ENCODE data around the gene HIGD1B. TPM values are rescaled to one million over a fixed set of nuclear protein-coding genes. Genes with fewer than 3 reads are reported as not detected.

HIGD1B gene
- total RNA-seq, 1 donor from 2014 or later: not detected

- no peak for TF ChIP-seq CTCF (conservative IDR thresholded peaks at IDR 0.05)
- Mint-ChIP-seq H3K9me3 (no peaks in the 10 kb centered on the region), H3K27ac (ENCODE audit: unreplicated experiment) (no peak overlapping the region), H3K4me1 (peaks cover 25% of the 10 kb centered on the region), H3K36me3 (ENCODE audit: low read depth) (no peaks in the 10 kb centered on the region), H3K27me3 (ENCODE audit: low read depth) (no peaks in the 10 kb centered on the region), H3K4me3 (peak overlapping the region; percentile 12)
- DNase-seq (ENCODE audit: low read depth, low spot score): no peak
These were observed 6.7 kb upstream of the HIGD1B start for GRCh38 chr17:44840936-44841335.

GRCh38 chr17:44842748-44843147, 4.9 kb upstream of the HIGD1B start:
- no peaks in the 10 kb centered on the region for H3K36me3 Mint-ChIP-seq (ENCODE audit: low read depth)
- no peak overlapping the region for H3K27ac Mint-ChIP-seq (ENCODE audit: unreplicated experiment)
- DNase-seq (ENCODE audit: low read depth, low spot score): no peak
- no peaks in the 10 kb centered on the region for H3K9me3 Mint-ChIP-seq
- peak overlapping the region; percentile 72 for H3K4me3 Mint-ChIP-seq
- no peak for TF ChIP-seq CTCF (conservative IDR thresholded peaks at IDR 0.05)
- no peaks in the 10 kb centered on the region for H3K27me3 Mint-ChIP-seq (ENCODE audit: low read depth)
- H3K4me1 Mint-ChIP-seq: peaks cover 25% of the 10 kb centered on the region

- Mint-ChIP-seq H3K36me3 (ENCODE audit: low read depth) (no peaks in the 10 kb centered on the region), H3K27ac (ENCODE audit: unreplicated experiment) (peak overlapping the region; percentile 67), H3K9me3 (no peaks in the 10 kb centered on the region), H3K4me3 (no peak overlapping the region), H3K4me1 (peaks cover 25% of the 10 kb centered on the region), H3K27me3 (ENCODE audit: low read depth) (no peaks in the 10 kb centered on the region)
- DNase-seq (ENCODE audit: low read depth, low spot score): no peak
- TF ChIP-seq CTCF (conservative IDR thresholded peaks at IDR 0.05): no peak
These were observed 3.3 kb upstream of the HIGD1B start for GRCh38 chr17:44844390-44844830.

GRCh38 chr17:44846206-44846605, 1.5 kb upstream of the HIGD1B start:
- peaks cover 20% of the 10 kb centered on the region for H3K4me1 Mint-ChIP-seq
- TF ChIP-seq CTCF (conservative IDR thresholded peaks at IDR 0.05): no peak
- H3K27me3 Mint-ChIP-seq (ENCODE audit: low read depth): no peaks in the 10 kb centered on the region
- no peaks in the 10 kb centered on the region for H3K9me3 Mint-ChIP-seq
- no peak overlapping the region for H3K4me3 Mint-ChIP-seq
- peak overlapping the region; percentile 57 for H3K27ac Mint-ChIP-seq (ENCODE audit: unreplicated experiment)
- DNase-seq (ENCODE audit: low read depth, low spot score): no peak
- peaks cover 5% of the 10 kb centered on the region for H3K36me3 Mint-ChIP-seq (ENCODE audit: low read depth)

GRCh38 chr17:44848257-44848795, 643 bp downstream of the HIGD1B start:
- no peak for DNase-seq (ENCODE audit: low read depth, low spot score)
- peaks cover 8% of the 10 kb centered on the region for H3K36me3 Mint-ChIP-seq (ENCODE audit: low read depth)
- no peak overlapping the region for H3K4me3 Mint-ChIP-seq

More at GRCh38 chr17:44848257-44848795, 643 bp downstream of the HIGD1B start:
- TF ChIP-seq CTCF (conservative IDR thresholded peaks at IDR 0.05): no peak
- Mint-ChIP-seq H3K27ac (ENCODE audit: unreplicated experiment) (no peak overlapping the region), H3K9me3 (no peaks in the 10 kb centered on the region), H3K27me3 (ENCODE audit: low read depth) (no peaks in the 10 kb centered on the region), H3K4me1 (peaks cover 10% of the 10 kb centered on the region)
